Astrocyte (in vitro differentiated cells and primary cell): ENCODE measurements around the gene POMGNT1. TPM values are rescaled to one million over a fixed set of nuclear protein-coding genes. Genes with fewer than 3 reads are reported as not detected.

Experiments
- DNase-seq: peaks from one replicate; pipeline ENCODE4 v3.0.0-alpha.2; 2010; ENCODE audit warnings: low read depth
- FAIRE-seq: peaks from 2 replicates; lab custom pipeline; 2011; peaks lifted over from hg19 to GRCh38; lab: Jason Lieb, UNC
- H2AFZ ChIP-seq: 2 replicates; pipeline ENCODE4 v1.6.0; 2012; ENCODE audit warnings: low read depth, low read length, inconsistent platforms
- H3K27ac ChIP-seq: 2 replicates; pipeline ENCODE4 v1.5.1; 2011; ENCODE audit warnings: low read depth, low read length, inconsistent platforms
- H3K27me3 ChIP-seq: 2 replicates; pipeline ENCODE4 v1.6.0; 2011; ENCODE audit warnings: low read length, inconsistent platforms; ENCODE audit not compliant: insufficient read depth
- H3K36me3 ChIP-seq: 2 replicates; pipeline ENCODE4 v1.5.1; 2011; ENCODE audit warnings: low read length, inconsistent platforms; ENCODE audit not compliant: insufficient read depth
- H3K4me1 ChIP-seq: 2 replicates; pipeline ENCODE4 v1.5.1; 2011; ENCODE audit warnings: low read length, inconsistent platforms; ENCODE audit not compliant: insufficient read depth
- H3K4me2 ChIP-seq: 2 replicates; pipeline ENCODE4 v1.6.0; 2012; ENCODE audit warnings: low read length, inconsistent platforms
- H3K4me3 ChIP-seq: 2 replicates; pipeline ENCODE4 v1.5.1; 2011; ENCODE audit warnings: low read depth, mild to moderate bottlenecking, low read length, inconsistent platforms; ENCODE audit not compliant: insufficient read depth
- H3K79me2 ChIP-seq: 2 replicates; pipeline ENCODE4 v1.6.0; 2012; ENCODE audit warnings: mild to moderate bottlenecking, low read length, inconsistent platforms; ENCODE audit not compliant: insufficient read depth
- H3K9ac ChIP-seq: 2 replicates; pipeline ENCODE4 v1.6.0; 2012; ENCODE audit warnings: mild to moderate bottlenecking, low read length, inconsistent platforms
- H3K9me3 ChIP-seq: 2 replicates; pipeline ENCODE4 v1.5.1; 2012; ENCODE audit warnings: low read depth, mild to moderate bottlenecking, low read length, inconsistent platforms; ENCODE audit not compliant: insufficient read depth
- H4K20me1 ChIP-seq: 2 replicates; pipeline ENCODE4 v1.6.0; 2012; ENCODE audit warnings: low read length, inconsistent platforms; ENCODE audit not compliant: insufficient read depth
- H3K27ac Mint-ChIP-seq: one replicate; pipeline ENCODE4 v1.8.0; 2021; ENCODE audit warnings: mild to moderate bottlenecking, mixed read lengths; ENCODE audit not compliant: unreplicated experiment
- H3K27me3 Mint-ChIP-seq: one replicate; pipeline ENCODE4 v1.8.0; 2021; ENCODE audit warnings: low read depth, mixed read lengths; ENCODE audit not compliant: unreplicated experiment
- H3K36me3 Mint-ChIP-seq: one replicate; pipeline ENCODE4 v1.8.0; 2021; ENCODE audit warnings: low read depth, mixed read lengths; ENCODE audit not compliant: unreplicated experiment
- H3K4me1 Mint-ChIP-seq: one replicate; pipeline ENCODE4 v1.8.0; 2021; ENCODE audit warnings: low read depth, mixed read lengths; ENCODE audit not compliant: unreplicated experiment
- H3K4me3 Mint-ChIP-seq: one replicate; pipeline ENCODE4 v1.8.0; 2021; ENCODE audit warnings: mild to moderate bottlenecking, moderate library complexity, mixed read lengths; ENCODE audit not compliant: unreplicated experiment
- H3K9me3 Mint-ChIP-seq: one replicate; pipeline ENCODE4 v1.8.0; 2021; ENCODE audit warnings: mild to moderate bottlenecking, mixed read lengths; ENCODE audit not compliant: unreplicated experiment
- CTCF ChIP-seq: IDR thresholded peaks from 2 replicates; pipeline ENCODE4 v1.5.1; 2011; ENCODE audit warnings: low read depth, mild to moderate bottlenecking, inconsistent platforms, low read length, moderate library complexity; ENCODE audit not compliant: insufficient read depth
- EZH2 ChIP-seq: IDR thresholded peaks from 2 replicates; pipeline ENCODE4 v1.6.1; 2012; ENCODE audit warnings: mild to moderate bottlenecking, low read length, inconsistent platforms; ENCODE audit not compliant: insufficient read depth
- total RNA-seq: library from RNA; stranded (reverse); gene quantifications from 2 replicates; pipeline ENCODE4 v1.2.1, GENCODE V29; 2021

POMGNT1 gene
- total RNA-seq, 1 donor from 2014 or later, result 55.1 TPM

DNA sequence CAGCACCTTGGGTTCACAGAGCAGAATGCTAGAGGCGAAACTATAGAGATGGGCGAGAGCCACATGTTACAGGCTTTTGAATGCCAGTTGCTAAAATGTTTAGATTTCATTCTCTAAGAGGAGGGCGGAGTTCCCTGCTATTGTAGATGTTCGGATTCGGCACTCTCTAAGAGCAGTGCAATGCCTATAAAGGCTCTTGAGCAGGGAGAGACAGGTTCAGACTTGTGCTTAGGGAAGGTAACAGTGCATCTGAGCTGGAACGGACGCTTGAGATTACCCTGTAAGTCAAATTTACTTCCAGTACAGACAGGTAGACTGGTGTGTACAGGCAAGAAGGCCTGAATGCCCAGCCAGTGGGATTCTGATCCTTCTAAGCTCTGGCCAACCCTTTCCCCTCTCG lies 20.2 kb upstream of the POMGNT1 start:
- Mint-ChIP-seq H3K4me1 (peaks cover 8% of the 10 kb centered on the region), H3K4me3 (no peak overlapping the region), H3K27me3 (no peaks in the 10 kb centered on the region), H3K27ac (no peak overlapping the region), H3K36me3 (no peaks in the 10 kb centered on the region), H3K9me3 (no peaks in the 10 kb centered on the region)
- no peak for FAIRE-seq
- Histone ChIP-seq H3K4me3 (no peak overlapping the region), H3K4me1 (peaks cover under 1% of the 10 kb centered on the region), H3K79me2 (no peaks in the 10 kb centered on the region), H3K36me3 (no peaks in the 10 kb centered on the region), H3K27ac (no peak overlapping the region), H4K20me1 (no peaks in the 10 kb centered on the region), H3K4me2 (no peak overlapping the region), H3K9ac (no peak overlapping the region), H2AFZ (no peak overlapping the region), H3K9me3 (no peaks in the 10 kb centered on the region), H3K27me3 (no peaks in the 10 kb centered on the region)
- no peak for TF ChIP-seq CTCF
- TF ChIP-seq EZH2, result no peak
- DNase-seq, result no peak

DNA sequence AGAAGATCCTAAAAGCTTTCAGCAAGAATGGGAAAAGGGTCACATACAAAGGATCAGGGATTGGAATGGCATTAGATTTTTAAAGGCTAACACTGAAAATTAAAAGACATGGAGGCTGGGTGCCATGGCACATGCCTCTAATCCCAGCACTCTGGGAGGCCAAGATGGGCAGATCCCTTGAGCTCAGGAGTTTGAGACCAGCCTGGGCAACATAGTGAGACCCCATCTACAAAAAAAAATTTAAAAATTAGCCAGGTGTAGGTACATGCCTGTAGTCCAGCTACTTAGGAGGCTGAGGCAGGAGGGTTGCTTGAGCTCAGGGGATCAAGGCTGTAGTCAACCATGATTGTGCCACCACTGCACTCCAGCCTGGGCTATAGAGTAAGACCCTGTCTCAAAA lies 17.3 kb upstream of the POMGNT1 start:
- H3K9me3 ChIP-seq, result no peaks in the 10 kb centered on the region
- no peak for DNase-seq
- FAIRE-seq, result no peak
- Mint-ChIP-seq H3K9me3 (no peaks in the 10 kb centered on the region), H3K27me3 (no peaks in the 10 kb centered on the region), H3K36me3 (no peaks in the 10 kb centered on the region), H3K4me3 (no peak overlapping the region), H3K27ac (no peak overlapping the region), H3K4me1 (no peaks in the 10 kb centered on the region)
- no peak overlapping the region for H3K4me3 ChIP-seq
- no peaks in the 10 kb centered on the region for H3K36me3 ChIP-seq
- H3K27ac ChIP-seq, result no peak overlapping the region
- no peak overlapping the region for H3K4me2 ChIP-seq
- no peaks in the 10 kb centered on the region for H4K20me1 ChIP-seq
- no peak overlapping the region for H2AFZ ChIP-seq
- H3K27me3 ChIP-seq, result no peaks in the 10 kb centered on the region
- no peak overlapping the region for H3K9ac ChIP-seq
- H3K79me2 ChIP-seq, result no peaks in the 10 kb centered on the region
- TF ChIP-seq CTCF (no peak), EZH2 (no peak)
- no peaks in the 10 kb centered on the region for H3K4me1 ChIP-seq

DNA sequence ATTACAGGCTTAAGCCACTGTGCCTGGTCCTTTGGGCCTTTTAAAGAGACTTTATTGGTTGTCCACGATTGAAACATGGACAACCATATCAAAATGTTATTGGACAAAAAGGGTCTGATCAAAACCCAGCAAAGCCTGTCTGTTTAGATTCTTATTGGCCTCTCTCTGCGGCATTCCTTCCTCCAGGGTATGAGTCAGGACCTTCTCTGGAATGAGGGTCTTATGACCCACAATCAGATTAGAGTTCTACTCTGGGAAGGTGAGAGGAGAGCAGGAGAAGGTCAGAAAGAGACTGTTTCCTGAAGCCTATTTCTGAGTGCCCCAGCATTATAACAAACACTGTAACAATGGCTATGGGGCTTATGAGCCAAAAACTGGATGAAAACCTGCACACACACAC lies 12.8 kb upstream of the POMGNT1 start:
- H3K27ac ChIP-seq, result no peak overlapping the region
- no peak overlapping the region for H3K9ac ChIP-seq
- Mint-ChIP-seq H3K4me3 (no peak overlapping the region), H3K27me3 (no peaks in the 10 kb centered on the region), H3K27ac (no peak overlapping the region), H3K9me3 (no peaks in the 10 kb centered on the region), H3K4me1 (no peaks in the 10 kb centered on the region), H3K36me3 (no peaks in the 10 kb centered on the region)
- no peaks in the 10 kb centered on the region for H3K36me3 ChIP-seq
- DNase-seq (no peak), FAIRE-seq (no peak)
- no peak overlapping the region for H3K4me3 ChIP-seq
- H4K20me1 ChIP-seq, result no peaks in the 10 kb centered on the region
- no peaks in the 10 kb centered on the region for H3K9me3 ChIP-seq
- TF ChIP-seq EZH2 (no peak), CTCF (no peak)
- no peak overlapping the region for H3K4me2 ChIP-seq
- H2AFZ ChIP-seq, result no peak overlapping the region
- no peaks in the 10 kb centered on the region for H3K4me1 ChIP-seq
- no peaks in the 10 kb centered on the region for H3K79me2 ChIP-seq
- no peaks in the 10 kb centered on the region for H3K27me3 ChIP-seq
